ENCODE results near the gene OR1I1.
A peak's percentile ranks its signal among the peaks of the same experiment; 100 is the strongest.

OR1I1 gene

DNA sequence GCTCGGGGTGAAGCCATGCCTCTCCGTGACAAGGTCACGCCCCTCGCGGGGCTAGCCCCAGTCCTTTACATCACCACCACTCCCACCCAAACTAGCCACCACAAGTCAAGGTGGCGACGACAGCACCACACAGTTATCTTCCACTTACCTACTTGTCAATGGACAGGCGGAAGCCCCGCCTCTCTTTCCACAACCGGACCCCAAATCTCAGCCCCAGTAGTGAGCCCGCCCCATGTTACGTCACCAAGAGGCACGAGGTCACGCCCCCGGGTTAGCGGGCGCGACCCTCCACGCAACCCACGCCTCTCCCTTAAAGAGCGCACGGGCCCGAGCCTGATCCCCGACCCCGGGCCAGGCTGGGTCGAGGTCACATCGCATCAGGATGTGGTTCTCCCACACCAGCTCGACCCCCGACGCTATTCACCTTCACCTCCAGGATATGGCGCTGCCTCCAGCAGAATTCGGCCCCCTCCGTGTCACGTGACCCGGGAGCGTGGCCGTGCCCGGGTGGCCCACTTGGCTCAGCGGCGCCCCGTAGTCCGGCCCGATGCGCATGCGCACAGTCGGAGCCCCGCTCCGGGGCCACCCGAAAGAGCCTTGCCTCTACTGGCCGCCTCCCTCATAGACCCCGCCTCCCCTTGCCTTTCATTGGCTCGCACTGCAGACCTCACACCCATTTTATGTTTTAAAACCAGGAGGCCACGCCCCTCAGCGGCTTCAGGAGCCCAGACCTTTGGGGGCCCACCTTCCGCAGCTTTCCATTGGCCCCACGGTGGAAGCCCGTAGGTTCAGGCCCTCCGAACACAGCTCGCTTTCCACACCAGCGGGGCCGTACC is 43.4 kb downstream of the OR1I1 start:
- TF ChIP-seq GABPA (IDR thresholded peaks at IDR 0.05; ENCODE audit: low read depth) (no peak), SPI1 (IDR thresholded peaks at IDR 0.05; ENCODE audit: borderline replicate concordance, low read depth) (no peak), POLR2AphosphoS5 (IDR thresholded peaks at IDR 0.05; ENCODE audit: low read depth) (peak; percentile 76)
- TF ChIP-seq, protein P1, sequence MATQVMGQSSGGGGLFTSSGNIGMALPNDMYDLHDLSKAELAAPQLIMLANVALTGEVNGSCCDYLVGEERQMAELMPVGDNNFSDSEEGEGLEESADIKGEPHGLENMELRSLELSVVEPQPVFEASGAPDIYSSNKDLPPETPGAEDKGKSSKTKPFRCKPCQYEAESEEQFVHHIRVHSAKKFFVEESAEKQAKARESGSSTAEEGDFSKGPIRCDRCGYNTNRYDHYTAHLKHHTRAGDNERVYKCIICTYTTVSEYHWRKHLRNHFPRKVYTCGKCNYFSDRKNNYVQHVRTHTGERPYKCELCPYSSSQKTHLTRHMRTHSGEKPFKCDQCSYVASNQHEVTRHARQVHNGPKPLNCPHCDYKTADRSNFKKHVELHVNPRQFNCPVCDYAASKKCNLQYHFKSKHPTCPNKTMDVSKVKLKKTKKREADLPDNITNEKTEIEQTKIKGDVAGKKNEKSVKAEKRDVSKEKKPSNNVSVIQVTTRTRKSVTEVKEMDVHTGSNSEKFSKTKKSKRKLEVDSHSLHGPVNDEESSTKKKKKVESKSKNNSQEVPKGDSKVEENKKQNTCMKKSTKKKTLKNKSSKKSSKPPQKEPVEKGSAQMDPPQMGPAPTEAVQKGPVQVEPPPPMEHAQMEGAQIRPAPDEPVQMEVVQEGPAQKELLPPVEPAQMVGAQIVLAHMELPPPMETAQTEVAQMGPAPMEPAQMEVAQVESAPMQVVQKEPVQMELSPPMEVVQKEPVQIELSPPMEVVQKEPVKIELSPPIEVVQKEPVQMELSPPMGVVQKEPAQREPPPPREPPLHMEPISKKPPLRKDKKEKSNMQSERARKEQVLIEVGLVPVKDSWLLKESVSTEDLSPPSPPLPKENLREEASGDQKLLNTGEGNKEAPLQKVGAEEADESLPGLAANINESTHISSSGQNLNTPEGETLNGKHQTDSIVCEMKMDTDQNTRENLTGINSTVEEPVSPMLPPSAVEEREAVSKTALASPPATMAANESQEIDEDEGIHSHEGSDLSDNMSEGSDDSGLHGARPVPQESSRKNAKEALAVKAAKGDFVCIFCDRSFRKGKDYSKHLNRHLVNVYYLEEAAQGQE (IDR thresholded peaks at IDR 0.05; ENCODE audit: insufficient replicate concordance, low read depth), result no peak
- H3K27ac ChIP-seq (replicated peaks), result peak overlapping the region; percentile 89

DNA sequence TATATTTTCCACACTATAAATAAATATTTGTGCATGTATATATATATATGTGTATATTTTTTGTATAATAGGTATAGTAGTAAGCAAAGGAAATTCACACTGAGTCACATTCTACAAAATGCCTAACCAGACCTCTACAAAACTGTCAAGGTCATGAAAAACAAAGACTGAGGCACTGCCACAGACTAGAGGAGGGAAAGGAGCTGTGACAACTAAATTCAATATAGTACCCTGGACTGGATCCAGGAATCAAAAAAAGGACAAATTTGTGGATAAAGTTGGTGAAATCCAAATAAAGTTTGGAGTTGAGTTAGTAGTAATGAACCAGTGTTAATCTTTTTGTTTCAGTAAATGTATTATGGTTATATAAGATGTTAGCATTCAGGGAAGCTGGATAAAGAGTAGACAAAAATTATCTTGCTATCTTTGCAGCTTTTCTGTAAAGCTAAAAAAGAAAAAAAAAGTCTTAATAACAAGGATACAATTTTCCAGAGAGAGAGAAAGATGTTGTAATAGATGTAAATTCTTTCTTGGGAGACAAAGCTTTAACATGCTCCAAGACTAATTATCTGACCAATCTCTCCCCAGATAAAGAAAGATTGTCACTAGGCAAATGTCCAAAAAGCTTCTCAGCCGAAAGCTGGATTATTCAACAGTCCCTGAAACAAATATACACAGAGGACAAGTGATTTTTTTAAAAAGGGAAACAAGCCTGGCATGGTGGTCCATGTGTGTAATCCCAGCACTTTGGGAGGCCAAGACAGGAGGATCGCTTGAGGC is 44.3 kb downstream of the OR1I1 start:
- Histone ChIP-seq H3K27me3 (ENCODE audit: insufficient read depth, poor library complexity, severe bottlenecking) (no peaks in the 10 kb centered on the region), H3K4me3 (replicated peaks; ENCODE audit: insufficient read depth, low read length) (peak overlapping the region; percentile 89), H3K27ac (replicated peaks) (peak overlapping the region; percentile 89)
- no peak for DNase-seq (ENCODE audit: low read depth in 1 of 2, low spot score in 1 of 2)
- no peak for TF ChIP-seq POLR2AphosphoS5 (IDR thresholded peaks at IDR 0.05; ENCODE audit: low read depth)
- TF ChIP-seq GABPA (IDR thresholded peaks at IDR 0.05; ENCODE audit: low read depth), result no peak
- no peak for TF ChIP-seq SPI1 (IDR thresholded peaks at IDR 0.05; ENCODE audit: borderline replicate concordance, low read depth)
- TF ChIP-seq, protein P2, sequence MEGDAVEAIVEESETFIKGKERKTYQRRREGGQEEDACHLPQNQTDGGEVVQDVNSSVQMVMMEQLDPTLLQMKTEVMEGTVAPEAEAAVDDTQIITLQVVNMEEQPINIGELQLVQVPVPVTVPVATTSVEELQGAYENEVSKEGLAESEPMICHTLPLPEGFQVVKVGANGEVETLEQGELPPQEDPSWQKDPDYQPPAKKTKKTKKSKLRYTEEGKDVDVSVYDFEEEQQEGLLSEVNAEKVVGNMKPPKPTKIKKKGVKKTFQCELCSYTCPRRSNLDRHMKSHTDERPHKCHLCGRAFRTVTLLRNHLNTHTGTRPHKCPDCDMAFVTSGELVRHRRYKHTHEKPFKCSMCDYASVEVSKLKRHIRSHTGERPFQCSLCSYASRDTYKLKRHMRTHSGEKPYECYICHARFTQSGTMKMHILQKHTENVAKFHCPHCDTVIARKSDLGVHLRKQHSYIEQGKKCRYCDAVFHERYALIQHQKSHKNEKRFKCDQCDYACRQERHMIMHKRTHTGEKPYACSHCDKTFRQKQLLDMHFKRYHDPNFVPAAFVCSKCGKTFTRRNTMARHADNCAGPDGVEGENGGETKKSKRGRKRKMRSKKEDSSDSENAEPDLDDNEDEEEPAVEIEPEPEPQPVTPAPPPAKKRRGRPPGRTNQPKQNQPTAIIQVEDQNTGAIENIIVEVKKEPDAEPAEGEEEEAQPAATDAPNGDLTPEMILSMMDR (IDR thresholded peaks at IDR 0.05; ENCODE audit: insufficient read depth, low read length), result no peak
- TF ChIP-seq, protein P1 (IDR thresholded peaks at IDR 0.05; ENCODE audit: insufficient replicate concordance, low read depth), result no peak

More for the DNA sequence above, 43.4 kb downstream of the OR1I1 start:
- peak; percentile 97 to 98 for DNase-seq (ENCODE audit: low read depth in 1 of 2, low spot score in 1 of 2)
- Histone ChIP-seq H3K27me3 (ENCODE audit: insufficient read depth, poor library complexity, severe bottlenecking) (no peaks in the 10 kb centered on the region), H3K4me3 (replicated peaks; ENCODE audit: insufficient read depth, low read length) (peak overlapping the region; percentile 89)

DNA sequence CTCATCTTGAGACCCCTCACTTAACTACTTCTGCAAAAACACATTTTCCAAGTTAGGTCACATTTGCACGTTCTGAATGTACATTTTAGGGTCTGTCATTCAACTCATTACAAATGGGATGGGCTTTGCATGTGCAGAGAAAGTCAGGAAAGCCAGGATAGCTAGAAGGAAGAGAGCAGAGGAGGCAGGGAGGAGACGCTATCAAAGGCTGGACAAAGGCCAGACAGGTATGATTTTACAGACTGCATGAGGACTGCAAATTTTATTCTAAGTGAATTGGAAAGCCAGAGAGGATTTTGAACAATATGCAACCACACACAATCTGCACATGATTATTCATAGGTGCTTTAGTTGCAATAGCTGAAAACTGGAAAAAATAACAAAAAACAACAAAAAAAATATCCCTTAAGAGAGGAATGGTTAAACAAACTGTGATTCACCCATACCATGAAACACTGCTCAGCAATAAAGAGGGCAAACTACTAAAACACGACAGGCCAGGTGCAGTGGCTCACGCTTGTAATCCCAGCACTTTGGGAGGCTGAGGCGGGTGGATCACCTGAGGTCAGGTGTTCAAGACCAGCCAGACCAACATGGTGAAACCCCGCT is 46.3 kb downstream of the OR1I1 start:
- no peaks in the 10 kb centered on the region for H3K27me3 ChIP-seq (ENCODE audit: insufficient read depth, poor library complexity, severe bottlenecking)
- TF ChIP-seq, protein P1 (IDR thresholded peaks at IDR 0.05; ENCODE audit: insufficient replicate concordance, low read depth), result no peak
- TF ChIP-seq, protein P2 (IDR thresholded peaks at IDR 0.05; ENCODE audit: insufficient read depth, low read length), result no peak
- TF ChIP-seq SPI1 (IDR thresholded peaks at IDR 0.05; ENCODE audit: borderline replicate concordance, low read depth), result no peak
- DNase-seq (ENCODE audit: low read depth in 1 of 2, low spot score in 1 of 2), result no peak
- H3K4me3 ChIP-seq (replicated peaks; ENCODE audit: insufficient read depth, low read length), result no peak overlapping the region
- no peak overlapping the region for H3K27ac ChIP-seq (replicated peaks)
